Skeletal muscle tissue (tissue), 4 donors: ENCODE results near the gene SMARCB1. TPM values are rescaled to one million over a fixed set of nuclear protein-coding genes. Genes with fewer than 3 reads are reported as not detected.
"Not testable (repeated sequence)": the region's sequence is repeated elsewhere in the genome, so short reads cannot be mapped to it uniquely, and the experiment has no call there.

ENCODE experiments used
- H3K27ac ChIP-seq: one replicate; pipeline ENCODE4 v1.7.0; 2013; ENCODE audit warnings: mild to moderate bottlenecking, low read depth, low read length, inconsistent platforms
- H3K27me3 ChIP-seq, 3 donors: one replicate each; pipeline ENCODE4 v1.7.0; 2013; ENCODE audit warnings: low read length in 3 of 3; ENCODE audit not compliant: control insufficient read depth in 3 of 3, insufficient read depth in 3 of 3
- H3K36me3 ChIP-seq, 3 donors: one replicate each; pipeline ENCODE4 v1.7.0; 2013; ENCODE audit warnings: low read length in 3 of 3; ENCODE audit not compliant: control insufficient read depth in 3 of 3, insufficient read depth in 3 of 3
- H3K4me1 ChIP-seq, 3 donors: one replicate each; pipeline ENCODE4 v1.7.0; 2013; ENCODE audit warnings: low read length in 3 of 3, mild to moderate bottlenecking in 3 of 3; ENCODE audit not compliant: control insufficient read depth in 3 of 3, insufficient read depth in 3 of 3
- H3K4me3 ChIP-seq, 3 donors: one replicate each; pipeline ENCODE4 v1.7.0; 2013; ENCODE audit warnings: low read length in 3 of 3
- H3K9ac ChIP-seq, 3 donors: one replicate each; pipeline ENCODE4 v1.7.0; 2013; ENCODE audit warnings: low read length in 3 of 3, mild to moderate bottlenecking in 3 of 3, moderate library complexity in 2 of 3, low read depth in 1 of 3
- H3K9me3 ChIP-seq, 3 donors: one replicate each; pipeline ENCODE4 v1.7.0; 2013; ENCODE audit warnings: low read length in 3 of 3; ENCODE audit not compliant: control insufficient read depth in 3 of 3
- total RNA-seq: library from RNA; depleted of rRNA; stranded (reverse); fragments of >200 nt; gene quantifications from one replicate; pipeline ENCODE4 v1.2.3, GENCODE V29; 2014
- donor health status: Osteomylitis.

The SMARCB1 gene
- total RNA-seq, 1 donor from 2014 or later = 13.6 TPM

DNA sequence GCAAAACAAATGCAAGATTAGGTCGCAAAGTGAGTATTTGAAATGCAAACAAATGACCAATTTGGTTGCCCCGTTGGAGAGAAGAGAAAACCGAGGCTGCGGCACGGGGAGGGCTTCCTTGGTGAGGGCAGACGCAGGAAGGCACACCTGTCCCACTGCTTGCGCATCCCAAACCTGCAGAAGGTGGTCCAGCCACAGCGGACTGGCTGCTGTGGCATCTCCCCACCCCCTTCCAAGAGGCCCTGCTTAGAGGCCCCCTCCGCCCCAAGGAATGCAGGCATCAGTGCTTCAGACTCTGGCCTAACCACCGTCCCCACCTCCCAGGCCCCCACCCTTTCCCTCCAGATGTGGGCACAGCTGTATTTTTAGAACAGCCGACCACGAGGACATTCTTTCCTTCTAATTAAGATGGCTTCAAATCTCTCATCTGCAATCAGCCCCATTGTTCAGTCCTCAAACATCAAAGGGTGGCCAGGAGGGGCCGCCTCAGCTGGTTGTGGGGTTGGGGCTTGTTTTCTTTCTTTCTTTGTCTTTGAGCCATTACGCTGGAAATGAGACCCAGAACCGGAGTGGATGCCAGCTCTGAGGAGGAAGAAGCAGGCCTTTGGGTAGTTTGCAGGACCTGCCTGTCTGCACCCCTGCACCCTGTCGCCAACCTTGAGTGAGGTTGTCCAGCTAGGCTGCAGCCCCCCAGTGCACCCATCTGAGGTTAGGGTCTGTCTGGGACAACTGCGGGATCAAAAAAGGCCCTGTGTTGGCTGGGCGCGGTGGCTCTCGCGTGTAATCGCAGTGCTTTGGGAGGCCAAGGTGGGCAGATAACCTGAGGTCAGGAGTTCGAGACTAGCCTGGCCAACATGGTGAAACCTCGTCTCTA is 61.5 kb downstream of the SMARCB1 start:
- Histone ChIP-seq H3K4me1 (peaks cover 27 to 41% (median 36%) of the 10 kb centered on the region in 3 donors), H3K4me3 (no peak overlapping the region)

DNA sequence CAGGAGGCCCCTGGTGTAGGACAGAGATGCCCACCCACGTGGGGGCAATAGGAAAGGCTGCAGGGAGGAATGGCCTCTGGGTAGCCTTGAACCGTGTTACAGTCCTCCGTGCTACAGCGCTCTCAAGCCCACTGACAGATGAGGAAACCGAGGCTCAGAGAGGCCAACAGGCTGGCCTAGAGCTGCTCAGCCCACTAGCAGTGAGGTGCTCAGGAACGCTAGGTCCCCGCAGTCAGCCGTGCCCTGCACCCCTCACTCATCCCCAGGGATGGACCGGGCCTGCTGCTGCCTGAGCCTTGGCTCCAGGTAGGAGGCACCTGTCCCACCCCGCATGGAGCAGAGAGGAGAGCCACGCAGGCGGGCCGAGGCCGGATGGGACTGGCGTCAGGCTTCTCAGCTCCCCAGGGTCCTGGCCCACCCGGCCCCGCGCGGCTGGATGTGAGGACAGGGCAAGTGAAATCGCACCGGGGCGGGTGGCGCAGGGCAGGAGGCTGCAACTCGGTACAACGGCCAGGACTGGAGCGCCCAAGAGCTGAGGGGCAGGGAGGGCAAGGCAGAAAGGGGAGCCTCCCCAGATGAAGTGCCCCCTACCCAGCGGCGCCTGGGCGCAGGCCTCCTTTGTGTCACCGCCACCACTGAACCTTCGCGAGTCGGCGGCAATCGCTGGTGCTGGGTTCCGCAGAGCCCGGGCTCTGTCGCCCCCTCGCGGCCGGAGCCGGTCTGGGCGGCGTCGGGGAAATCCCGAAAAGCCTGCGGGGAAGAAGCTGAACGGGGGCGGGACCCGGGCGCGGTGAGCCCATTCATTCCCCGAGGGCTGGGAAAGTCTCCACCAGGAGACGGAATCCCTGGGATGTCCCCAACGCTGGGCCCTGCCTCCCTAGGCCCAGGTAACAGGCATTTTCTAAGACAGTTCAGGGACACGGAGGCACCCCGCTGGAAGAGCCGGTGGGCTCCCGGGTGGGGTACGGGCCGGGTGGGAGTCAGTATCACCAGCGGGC is 62.5 kb downstream of the SMARCB1 start:
- Histone ChIP-seq H3K9me3 (no peaks in the 10 kb centered on the region), H3K36me3 (no peaks in the 10 kb centered on the region), H3K4me3 (peak overlapping the region in 2 of 3 donors; percentile 22 to 43), H3K9ac (peak overlapping the region in 1 of 3 donors; percentile 62), H3K27me3 (no peaks in the 10 kb centered on the region), H3K4me1 (peaks cover 25 to 39% (median 32%) of the 10 kb centered on the region in 3 donors), H3K27ac (no peak overlapping the region)

More for the DNA sequence above, 61.5 kb downstream of the SMARCB1 start:
- Histone ChIP-seq H3K27me3 (no peaks in the 10 kb centered on the region), H3K9ac (no peak overlapping the region), H3K36me3 (no peaks in the 10 kb centered on the region), H3K9me3 (no peaks in the 10 kb centered on the region), H3K27ac (no peak overlapping the region)

DNA sequence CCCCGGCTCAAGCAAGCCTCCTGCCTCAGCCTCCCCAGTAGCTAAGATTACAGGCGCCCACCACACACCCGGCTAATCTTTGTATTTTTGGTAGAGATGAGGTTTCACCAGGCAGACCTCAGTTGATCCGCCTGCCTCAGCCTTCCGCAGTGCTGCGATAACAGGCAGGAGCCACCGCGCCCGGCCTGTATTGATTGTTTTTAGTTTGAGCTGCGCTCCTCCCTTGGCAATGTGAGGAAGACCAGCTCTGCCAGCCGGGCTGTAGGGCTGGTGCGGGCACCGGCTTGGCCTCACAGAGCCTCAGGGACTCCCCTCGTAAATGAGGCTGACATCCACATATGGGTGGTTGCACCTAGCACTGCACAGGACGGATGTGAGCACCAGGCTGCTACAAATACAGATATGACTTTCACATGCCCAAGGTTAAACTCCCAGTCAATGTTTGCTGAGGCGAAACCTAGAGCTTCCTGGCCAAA is 63.4 kb downstream of the SMARCB1 start:
- Histone ChIP-seq H3K36me3 (no peaks in the 10 kb centered on the region), H3K4me3 (no peak overlapping the region), H3K27ac (no peak overlapping the region), H3K4me1 (peaks cover 16 to 31% (median 24%) of the 10 kb centered on the region in 3 donors), H3K9me3 (no peaks in the 10 kb centered on the region), H3K9ac (no peak overlapping the region), H3K27me3 (no peaks in the 10 kb centered on the region)

DNA sequence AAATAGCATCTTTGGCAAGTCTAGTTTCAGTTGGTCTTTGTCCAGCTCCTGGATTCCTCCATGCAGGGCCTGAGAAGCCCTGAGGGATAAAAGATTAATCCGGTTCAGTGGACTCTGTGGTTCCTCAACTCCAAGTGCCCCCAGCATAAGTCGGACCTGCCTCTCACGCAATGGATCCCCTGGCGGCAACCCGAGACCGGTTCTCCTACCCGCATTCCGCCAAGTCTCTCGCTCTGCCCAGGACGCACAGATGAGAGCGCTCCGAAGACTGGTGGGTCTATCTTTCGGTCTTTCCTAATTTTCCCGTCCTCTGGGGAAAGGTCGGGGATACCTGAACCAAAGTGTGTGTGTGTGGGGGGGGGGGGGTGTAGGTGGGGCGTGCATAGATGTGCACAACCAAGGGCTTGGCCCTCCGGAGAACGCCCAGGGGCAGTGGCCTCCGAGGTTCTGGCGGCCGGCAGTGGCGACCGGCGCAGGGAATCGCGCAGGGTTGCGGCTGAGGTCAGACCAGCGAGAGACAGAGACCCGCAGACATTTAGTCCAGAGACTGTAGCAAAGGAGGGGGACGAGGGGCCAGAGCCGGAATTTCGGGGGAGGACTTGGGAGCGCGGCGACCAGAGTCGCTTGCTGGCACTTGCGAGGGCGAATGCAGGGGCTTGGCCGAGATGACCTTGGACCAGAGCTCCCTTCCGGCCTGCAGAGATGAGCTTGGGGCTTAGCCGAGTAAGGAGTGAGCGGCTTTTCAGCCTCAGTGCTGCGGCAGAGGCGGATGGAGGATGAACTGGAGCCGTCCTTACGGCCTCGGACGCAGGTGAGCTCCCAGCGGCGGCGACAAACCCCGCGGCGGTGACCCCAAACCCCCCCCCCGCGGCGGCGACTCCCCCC is 70.2 kb downstream of the SMARCB1 start:
- Histone ChIP-seq H3K4me1 (peaks cover 17 to 27% (median 25%) of the 10 kb centered on the region in 3 donors), H3K36me3 (peaks cover 0 to 2% (median 0%) of the 10 kb centered on the region in 3 donors), H3K9ac (peak overlapping the region; percentile 80 to 98 (median 80)), H3K27me3 (no peaks in the 10 kb centered on the region), H3K9me3 (no peaks in the 10 kb centered on the region), H3K27ac (peak overlapping the region; percentile 58), H3K4me3 (peak overlapping the region; percentile 76 to 95 (median 77))

DNA sequence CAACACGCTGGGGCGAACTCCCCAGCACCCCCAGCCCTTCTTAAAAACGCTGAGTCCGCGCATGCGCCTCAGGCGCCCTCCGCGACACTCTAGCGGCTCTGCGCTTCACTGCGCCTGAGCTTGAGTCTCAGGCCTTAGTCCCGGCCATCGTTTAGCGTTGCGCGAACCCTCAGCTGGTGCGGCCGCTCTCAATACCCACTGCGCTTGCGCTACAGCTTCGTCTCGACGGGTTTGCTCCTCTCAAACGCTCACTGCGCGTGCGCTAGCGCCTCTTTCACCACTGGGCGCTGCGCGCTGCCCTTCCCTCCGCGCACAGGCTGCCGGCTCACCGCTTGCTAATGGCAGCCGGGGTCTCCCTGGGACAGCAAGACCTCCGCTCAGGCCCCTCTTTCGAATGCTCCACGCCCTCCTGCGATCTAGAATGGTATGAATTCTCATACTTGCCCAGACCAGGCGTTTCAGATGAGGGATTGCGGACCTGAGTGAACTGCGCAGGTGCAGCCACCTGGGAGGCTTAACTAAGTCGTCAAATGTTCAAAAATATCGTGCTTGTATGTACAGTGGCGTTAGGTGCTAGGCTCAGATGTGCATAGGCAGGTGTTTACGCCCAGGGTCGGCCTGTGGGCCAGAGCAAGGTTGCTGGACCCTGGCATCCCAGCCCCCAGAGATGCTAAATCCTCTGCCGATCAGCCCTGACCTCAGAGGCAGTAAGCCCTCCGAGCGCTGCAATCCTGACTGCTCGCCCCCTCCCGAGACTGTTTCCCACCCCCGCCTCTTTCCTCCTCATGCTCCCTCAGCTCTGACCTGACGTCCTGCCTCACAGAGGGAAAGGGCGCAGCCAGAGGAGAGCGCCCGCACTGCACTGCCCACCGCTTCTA is 71.1 kb downstream of the SMARCB1 start, which contains the start of gene SLC2A11:
Gene SLC2A11 (plus strand): TSS at position 270 of the 878 bp plus-strand sequence. CDS start 125 bp downstream, at position 395.
- Histone ChIP-seq H3K9me3 (no peaks in the 10 kb centered on the region), H3K27ac (peak within 1 kb of the TSS; percentile 58), H3K9ac (peak within 1 kb of the TSS; percentile 80 to 98 (median 83)), H3K36me3 (peaks cover under 1 to 6% (median 3%) of the 10 kb centered on the region in 3 donors), H3K4me1 (peaks cover 17 to 27% (median 25%) of the 10 kb centered on the region in 3 donors), H3K4me3 (peak within 1 kb of the TSS; percentile 76 to 95 (median 77)), H3K27me3 (no peaks in the 10 kb centered on the region)

DNA sequence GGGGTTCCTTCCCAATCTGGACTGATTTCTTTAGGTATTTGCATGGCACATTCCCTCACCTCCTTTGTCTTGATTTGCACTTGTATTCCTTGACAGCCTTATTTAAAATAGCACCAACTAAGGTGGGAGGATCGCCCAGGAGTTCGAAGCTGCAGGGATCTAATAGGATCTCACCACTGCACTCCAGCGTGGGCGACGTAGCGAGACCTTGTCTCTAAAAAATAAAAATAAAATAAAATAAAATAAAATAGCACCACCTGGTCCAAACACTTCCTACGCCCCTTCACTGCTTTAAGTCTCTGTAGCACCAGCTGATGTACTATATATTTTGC is 71.7 kb downstream of the SMARCB1 start:
- Histone ChIP-seq H3K4me3 (peak overlapping the region; percentile 76 to 95 (median 77)), H3K9me3 (no peaks in the 10 kb centered on the region), H3K27ac (peak overlapping the region; percentile 58), H3K4me1 (peaks cover 17 to 27% (median 25%) of the 10 kb centered on the region in 3 donors), H3K36me3 (peaks cover 4 to 9% (median 6%) of the 10 kb centered on the region in 3 donors), H3K27me3 (no peaks in the 10 kb centered on the region), H3K9ac (peak overlapping the region; percentile 80 to 98 (median 83))

DNA sequence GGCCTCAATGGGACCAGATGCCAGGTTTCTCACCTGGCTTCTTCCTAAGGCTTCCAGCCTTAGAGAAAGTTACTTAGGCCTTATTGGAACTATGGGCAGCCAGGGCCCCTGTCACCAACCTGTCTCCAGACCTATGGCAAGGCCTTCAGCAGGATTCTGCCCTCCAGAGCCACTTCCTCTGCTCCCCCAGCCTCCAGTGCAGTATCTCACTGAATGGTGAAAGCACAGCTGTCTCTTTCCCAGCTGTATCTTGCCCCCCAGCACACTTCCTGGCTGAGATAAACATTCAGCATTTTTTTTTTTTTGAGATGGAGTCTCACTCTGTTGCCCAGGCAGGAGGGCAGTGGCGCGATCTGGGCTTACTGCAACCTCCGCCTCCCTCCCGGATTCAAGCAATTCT is 72.4 kb downstream of the SMARCB1 start:
- peak overlapping the region in 2 of 3 donors; percentile 54 to 61 for H3K9ac ChIP-seq
- H3K36me3 ChIP-seq = peaks cover 4 to 9% (median 6%) of the 10 kb centered on the region in 3 donors
- no peak overlapping the region for H3K4me3 ChIP-seq

DNA sequence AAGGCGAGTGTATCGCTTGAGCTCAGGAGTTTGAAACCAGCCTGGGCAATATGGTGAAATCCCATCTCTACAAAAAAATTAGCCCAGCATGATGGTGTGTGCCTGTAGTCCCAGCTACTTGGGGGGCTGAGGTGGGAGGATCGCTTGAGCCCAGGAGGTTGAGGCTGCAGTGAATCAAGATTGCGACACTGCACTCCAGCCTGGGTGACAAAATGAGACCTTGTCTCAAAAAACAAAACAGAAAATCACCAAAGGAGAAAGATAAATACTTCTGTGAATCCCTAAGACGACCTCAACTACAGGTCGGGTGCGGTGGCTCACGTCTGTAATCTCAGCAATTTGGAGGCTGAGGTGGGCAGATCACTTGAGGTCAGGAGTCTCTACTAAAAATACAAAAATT is 73.4 kb downstream of the SMARCB1 start:
- not testable (repeated sequence) for H3K9ac ChIP-seq, H3K9me3 ChIP-seq, H3K27ac ChIP-seq, H3K27me3 ChIP-seq, H3K4me3 ChIP-seq, H3K36me3 ChIP-seq
- H3K4me1 ChIP-seq = peaks cover 23 to 30% (median 27%) of the 10 kb centered on the region in 3 donors

More for the DNA sequence above, 72.4 kb downstream of the SMARCB1 start:
- peaks cover 20 to 27% (median 25%) of the 10 kb centered on the region in 3 donors for H3K4me1 ChIP-seq
- no peaks in the 10 kb centered on the region for H3K27me3 ChIP-seq
- no peak overlapping the region for H3K27ac ChIP-seq
- H3K9me3 ChIP-seq = no peaks in the 10 kb centered on the region
